Measurements from ENCODE around the gene RHAG. TPM values are rescaled to one million over a fixed set of nuclear protein-coding genes. Genes with fewer than 3 reads are reported as not detected.
"Not testable (repeated sequence)": the region's sequence is repeated elsewhere in the genome, so short reads cannot be mapped to it uniquely, and the experiment has no call there.

Gene RHAG
- total and polyA plus RNA-seq, 2 donors (not counting 1 experiment from before 2014, with no cell fraction given), result not detected

GRCh38 chr6:49664817-49665216, 28.2 kb upstream of the RHAG start:
- Histone ChIP-seq H2AFZ (ENCODE audit: low read length) (no peak overlapping the region), H3K36me3 (ENCODE audit: control insufficient read depth, insufficient read depth, low read length) (no peaks in the 10 kb centered on the region), H3K27ac (ENCODE audit: insufficient read depth, low read length) (no peak overlapping the region), H3K9me3 (ENCODE audit: control insufficient read depth, insufficient read depth, low read depth, low read length) (no peaks in the 10 kb centered on the region), H4K20me1 (ENCODE audit: control insufficient read depth, extremely low read depth, insufficient read depth, low read length) (no peaks in the 10 kb centered on the region), H3K4me2 (ENCODE audit: extremely low read depth, insufficient read depth, low read length) (no peak overlapping the region), H3K79me2 (ENCODE audit: control insufficient read depth, insufficient read depth, low read length) (no peaks in the 10 kb centered on the region), H3K9ac (ENCODE audit: insufficient read depth, low read length) (no peak overlapping the region), H3K4me3 (replicated peaks in 1 of 4; ENCODE audit: control extremely low read depth in 1 of 4, insufficient read depth in 1 of 4, low read depth in 3 of 4, low read length in 4 of 4) (no peak overlapping the region), H3K27me3 (ENCODE audit: control insufficient read depth, insufficient read depth, low read length) (no peaks in the 10 kb centered on the region), H3K4me1 (ENCODE audit: control insufficient read depth, extremely low read depth, insufficient read depth, low read length) (no peaks in the 10 kb centered on the region)
- TF ChIP-seq CTCF (conservative IDR thresholded peaks at IDR 0.05 in 1 of 2, IDR thresholded peaks at IDR 0.05 in 1 of 2; ENCODE audit: low read depth in 1 of 2, low read length in 2 of 2) (no peak), EZH2 (IDR thresholded peaks at IDR 0.05; ENCODE audit: low read length, missing control alignments) (no peak)
- no peak for DNase-seq (ENCODE audit: low read depth in 2 of 2)

- H3K79me2 ChIP-seq (ENCODE audit: control insufficient read depth, insufficient read depth, low read length); H3K4me2 ChIP-seq (ENCODE audit: extremely low read depth, insufficient read depth, low read length); H3K9ac ChIP-seq (ENCODE audit: insufficient read depth, low read length); H2AFZ ChIP-seq (ENCODE audit: low read length); H4K20me1 ChIP-seq (ENCODE audit: control insufficient read depth, extremely low read depth, insufficient read depth, low read length); H3K4me1 ChIP-seq (ENCODE audit: control insufficient read depth, extremely low read depth, insufficient read depth, low read length); H3K27ac ChIP-seq (ENCODE audit: insufficient read depth, low read length); DNase-seq (ENCODE audit: low read depth in 2 of 2); H3K4me3 ChIP-seq (replicated peaks in 1 of 4; ENCODE audit: control extremely low read depth in 1 of 4, insufficient read depth in 1 of 4, low read depth in 3 of 4, low read length in 4 of 4); H3K36me3 ChIP-seq (ENCODE audit: control insufficient read depth, insufficient read depth, low read length); H3K9me3 ChIP-seq (ENCODE audit: control insufficient read depth, insufficient read depth, low read depth, low read length); H3K27me3 ChIP-seq (ENCODE audit: control insufficient read depth, insufficient read depth, low read length): not testable (repeated sequence)
Observed at GRCh38 chr6:49664054-49664453, 27.4 kb upstream of the RHAG start.

- H3K27me3 ChIP-seq (ENCODE audit: control insufficient read depth, insufficient read depth, low read length), result no peaks in the 10 kb centered on the region
- H3K9ac ChIP-seq (ENCODE audit: insufficient read depth, low read length), result no peak overlapping the region
- TF ChIP-seq EZH2 (IDR thresholded peaks at IDR 0.05; ENCODE audit: low read length, missing control alignments) (no peak), CTCF (conservative IDR thresholded peaks at IDR 0.05 in 1 of 2, IDR thresholded peaks at IDR 0.05 in 1 of 2; ENCODE audit: low read depth in 1 of 2, low read length in 2 of 2) (no peak)
- H3K79me2 ChIP-seq (ENCODE audit: control insufficient read depth, insufficient read depth, low read length), result no peaks in the 10 kb centered on the region
- H3K4me1 ChIP-seq (ENCODE audit: control insufficient read depth, extremely low read depth, insufficient read depth, low read length), result no peaks in the 10 kb centered on the region
- no peak overlapping the region for H3K4me2 ChIP-seq (ENCODE audit: extremely low read depth, insufficient read depth, low read length)
- H3K4me3 ChIP-seq (replicated peaks in 1 of 4; ENCODE audit: control extremely low read depth in 1 of 4, insufficient read depth in 1 of 4, low read depth in 3 of 4, low read length in 4 of 4), result no peak overlapping the region
- H3K36me3 ChIP-seq (ENCODE audit: control insufficient read depth, insufficient read depth, low read length), result no peaks in the 10 kb centered on the region
- DNase-seq (ENCODE audit: low read depth in 2 of 2), result peak in 1 of 2 donors; percentile 18
- H3K27ac ChIP-seq (ENCODE audit: insufficient read depth, low read length), result no peak overlapping the region
- no peaks in the 10 kb centered on the region for H4K20me1 ChIP-seq (ENCODE audit: control insufficient read depth, extremely low read depth, insufficient read depth, low read length)
- no peak overlapping the region for H2AFZ ChIP-seq (ENCODE audit: low read length)
- no peaks in the 10 kb centered on the region for H3K9me3 ChIP-seq (ENCODE audit: control insufficient read depth, insufficient read depth, low read depth, low read length)
Observed at GRCh38 chr6:49662892-49663261, 26.2 kb upstream of the RHAG start.

Measured in fibroblast of lung (primary cell).